GM12801 (cell line): ENCODE data around the gene CFAP141.

Experiments
- TF ChIP-seq, protein P1 (sequence below): IDR thresholded peaks from one replicate; pipeline ENCODE4 v1.5.1; 2011; ENCODE audit warnings: control low read depth; ENCODE audit not compliant: insufficient read length; ENCODE audit errors: extremely low read depth

Gene CFAP141

DNA sequence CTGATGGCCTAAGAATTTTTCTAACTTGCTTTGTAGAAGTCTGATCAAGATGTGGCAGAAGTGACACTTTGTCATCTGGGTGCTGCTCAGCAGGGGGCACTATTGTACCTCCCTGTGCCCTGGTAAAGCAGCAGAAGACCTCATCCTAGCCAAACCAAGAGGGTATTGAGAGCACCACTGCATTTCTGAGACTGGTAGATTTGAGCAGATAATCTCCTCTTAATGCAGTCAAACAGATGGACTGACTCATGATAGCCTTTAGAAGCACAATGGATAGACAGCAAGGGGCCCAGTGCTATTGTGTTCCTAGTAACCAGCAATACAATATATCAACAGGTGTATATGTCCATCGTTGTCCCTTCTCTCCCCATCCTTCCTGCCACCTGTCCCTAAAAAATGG, 20.0 kb downstream of the CFAP141 start:
- TF ChIP-seq, protein P1, sequence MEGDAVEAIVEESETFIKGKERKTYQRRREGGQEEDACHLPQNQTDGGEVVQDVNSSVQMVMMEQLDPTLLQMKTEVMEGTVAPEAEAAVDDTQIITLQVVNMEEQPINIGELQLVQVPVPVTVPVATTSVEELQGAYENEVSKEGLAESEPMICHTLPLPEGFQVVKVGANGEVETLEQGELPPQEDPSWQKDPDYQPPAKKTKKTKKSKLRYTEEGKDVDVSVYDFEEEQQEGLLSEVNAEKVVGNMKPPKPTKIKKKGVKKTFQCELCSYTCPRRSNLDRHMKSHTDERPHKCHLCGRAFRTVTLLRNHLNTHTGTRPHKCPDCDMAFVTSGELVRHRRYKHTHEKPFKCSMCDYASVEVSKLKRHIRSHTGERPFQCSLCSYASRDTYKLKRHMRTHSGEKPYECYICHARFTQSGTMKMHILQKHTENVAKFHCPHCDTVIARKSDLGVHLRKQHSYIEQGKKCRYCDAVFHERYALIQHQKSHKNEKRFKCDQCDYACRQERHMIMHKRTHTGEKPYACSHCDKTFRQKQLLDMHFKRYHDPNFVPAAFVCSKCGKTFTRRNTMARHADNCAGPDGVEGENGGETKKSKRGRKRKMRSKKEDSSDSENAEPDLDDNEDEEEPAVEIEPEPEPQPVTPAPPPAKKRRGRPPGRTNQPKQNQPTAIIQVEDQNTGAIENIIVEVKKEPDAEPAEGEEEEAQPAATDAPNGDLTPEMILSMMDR: no peak

DNA sequence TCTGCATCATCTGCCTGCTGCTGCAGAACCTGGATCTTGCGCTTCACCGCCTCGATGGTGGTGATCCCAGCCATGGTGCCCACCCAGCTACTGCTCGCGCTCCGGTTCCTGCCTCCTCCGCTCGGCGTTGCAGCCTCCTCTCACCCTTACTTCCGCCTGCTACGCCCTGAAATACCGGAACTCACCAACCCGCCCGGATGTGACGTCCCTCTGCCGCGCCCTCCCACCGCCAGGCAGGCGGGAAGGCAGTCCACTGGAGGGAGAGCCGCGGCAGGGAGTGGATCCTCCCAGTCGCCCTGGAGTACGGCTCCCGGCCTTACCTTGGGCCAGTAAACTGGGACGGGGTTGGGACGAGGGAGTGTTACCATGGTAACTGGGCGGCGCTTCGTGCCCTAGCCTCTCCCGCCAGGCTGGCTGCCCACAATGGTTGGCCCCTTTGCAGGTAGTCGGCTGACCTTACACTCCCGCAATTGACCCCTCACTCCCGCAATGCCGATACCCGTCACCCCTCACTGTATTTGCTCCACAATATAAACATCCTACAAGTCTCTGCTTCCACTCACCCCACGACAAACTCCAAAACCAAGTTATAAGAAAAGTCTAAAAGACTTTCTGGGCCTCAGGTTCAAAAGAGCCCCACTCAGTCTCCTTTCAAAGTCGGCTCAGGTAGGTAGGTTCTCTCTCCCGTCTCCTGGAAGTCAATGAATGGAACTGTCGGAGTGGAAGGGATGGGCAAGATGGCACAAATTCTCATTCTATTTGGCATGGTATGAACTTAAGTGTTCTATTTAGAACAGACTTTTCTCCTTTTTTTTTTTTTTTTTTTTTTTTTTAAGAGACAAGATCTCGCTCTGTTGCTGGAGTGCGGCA, 22.9 kb downstream of the CFAP141 start:
- TF ChIP-seq, protein P1: no peak

DNA sequence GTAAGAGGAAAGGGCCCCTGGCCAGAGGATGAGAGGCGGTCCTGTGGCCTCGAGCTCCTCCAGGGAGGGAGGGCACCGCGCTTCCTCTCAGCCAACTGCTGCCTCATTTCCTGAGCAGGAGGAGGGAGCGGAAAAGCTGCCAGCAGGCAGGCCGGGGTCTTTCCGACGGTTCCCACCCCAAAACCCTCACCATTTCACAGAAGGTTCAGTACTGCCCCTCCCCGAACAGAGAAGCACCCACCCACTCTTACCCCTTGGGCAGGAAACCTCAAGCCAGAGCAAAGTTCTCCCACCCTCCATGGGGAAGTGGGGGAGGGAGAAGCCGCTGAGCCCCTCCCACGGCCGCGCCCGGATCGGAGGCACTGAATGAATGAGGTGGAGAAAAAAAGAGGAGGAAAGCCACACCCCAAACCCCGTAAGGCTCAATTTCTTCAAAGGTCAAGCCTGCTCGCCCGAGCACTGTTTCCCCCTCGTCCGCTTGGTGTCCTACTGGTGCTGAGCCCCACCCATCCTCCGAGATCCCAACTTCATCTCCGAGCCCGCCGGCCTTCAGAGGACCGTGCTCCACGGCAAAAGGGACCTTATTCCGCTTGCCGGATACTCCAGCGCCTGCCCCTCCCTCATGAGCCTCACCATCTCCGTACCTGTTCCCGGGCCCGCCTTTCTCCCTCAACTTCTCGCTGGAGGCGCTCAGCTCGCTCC, 23.6 kb downstream of the CFAP141 start:
- TF ChIP-seq, protein P1: no peak

DNA sequence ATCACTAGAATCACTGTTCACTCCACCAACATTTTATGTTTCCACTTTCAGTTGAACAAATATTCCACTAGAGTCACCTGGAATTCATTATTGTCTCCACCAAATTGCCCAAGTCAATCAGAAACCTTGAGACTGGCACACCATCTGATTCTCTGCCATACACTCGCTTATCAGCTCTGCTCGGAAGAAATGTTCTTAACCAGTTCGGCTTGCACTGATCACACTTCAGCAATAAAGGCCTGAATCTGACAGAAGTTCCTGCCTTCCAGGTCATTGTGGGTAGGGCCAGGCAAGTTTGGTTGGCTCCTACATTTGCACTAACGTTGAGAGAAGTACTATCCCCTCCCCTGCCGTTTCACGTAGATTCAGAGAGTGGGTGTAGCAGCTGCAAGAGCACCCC, 24.2 kb downstream of the CFAP141 start:
- TF ChIP-seq, protein P1: no peak

DNA sequence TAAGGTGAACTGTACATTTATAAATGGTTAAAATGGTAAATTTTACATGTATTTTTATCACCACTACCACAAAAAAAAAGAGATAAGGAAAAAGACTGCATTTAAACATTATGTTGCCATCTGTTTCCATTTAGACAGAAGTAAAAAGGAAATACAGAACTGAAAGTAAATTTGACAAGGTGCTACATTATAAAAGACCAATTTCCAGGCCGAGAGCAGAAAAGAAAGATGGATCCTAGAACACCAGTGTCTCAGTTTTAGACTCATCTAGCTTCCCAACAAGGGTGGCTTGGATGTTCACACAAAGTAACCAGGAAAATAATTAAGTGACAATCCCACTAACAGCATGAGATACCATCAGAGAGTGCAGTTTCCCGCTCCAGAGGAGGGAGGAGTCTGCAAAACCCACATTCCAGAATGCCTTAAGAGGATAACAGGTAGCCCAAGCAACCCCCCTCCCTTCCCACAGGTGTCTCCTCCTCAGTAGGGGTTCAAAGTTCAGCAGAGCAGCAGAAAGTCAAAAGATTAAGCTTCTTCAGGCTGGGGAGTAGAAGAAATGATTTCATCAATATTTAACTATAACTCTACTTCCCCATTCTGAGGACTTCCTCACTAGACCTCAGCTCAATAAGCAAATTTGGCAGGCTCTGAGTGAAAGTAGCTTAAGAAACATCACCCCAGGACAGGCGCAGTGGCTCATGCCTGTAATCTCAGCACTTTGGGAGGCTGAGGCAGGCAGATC, 26.0 kb downstream of the CFAP141 start:
- TF ChIP-seq, protein P1: no peak

DNA sequence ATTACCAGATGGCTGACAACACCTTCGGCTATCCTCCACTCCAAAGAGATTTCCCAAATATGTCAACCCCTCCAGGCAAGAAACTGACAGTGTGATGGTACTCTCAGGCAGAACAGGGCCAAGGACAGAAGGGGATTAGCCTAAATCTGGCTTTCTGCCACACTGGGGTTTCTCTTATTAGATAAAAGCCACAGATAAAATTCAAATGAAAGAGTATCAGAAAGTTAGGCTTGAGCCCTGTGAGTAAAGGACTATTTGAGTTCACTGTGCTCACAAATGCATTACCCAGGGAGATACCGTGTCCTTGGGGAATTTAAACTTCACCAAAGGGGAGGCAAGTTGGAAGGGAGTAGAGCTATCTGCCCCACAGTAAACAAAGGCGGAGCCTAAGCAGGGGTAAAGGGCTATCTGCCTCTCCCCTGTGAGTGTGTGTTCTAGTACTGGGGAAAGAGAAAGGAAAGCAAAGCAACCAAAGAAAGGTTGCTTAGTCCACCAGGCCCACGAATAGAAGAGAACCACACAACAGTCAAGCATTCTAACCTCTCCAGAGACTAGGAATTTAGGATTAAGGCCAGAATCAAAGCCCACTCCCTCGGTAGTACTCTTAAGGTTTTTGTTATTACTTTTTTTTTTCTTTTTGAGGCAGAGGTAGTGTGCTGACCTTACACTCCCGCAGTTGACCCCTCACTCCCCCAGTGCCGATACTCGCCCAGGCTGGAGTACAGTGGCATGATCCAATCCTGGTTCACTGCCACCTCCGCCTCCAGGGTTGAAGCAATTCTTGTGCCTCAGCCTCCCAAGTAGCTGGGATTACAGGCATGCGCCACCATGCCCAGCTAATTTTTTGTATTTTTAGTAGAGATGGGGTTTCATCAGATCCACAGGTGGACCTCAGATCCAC, 27.0 kb downstream of the CFAP141 start:
- TF ChIP-seq, protein P1: no peak

DNA sequence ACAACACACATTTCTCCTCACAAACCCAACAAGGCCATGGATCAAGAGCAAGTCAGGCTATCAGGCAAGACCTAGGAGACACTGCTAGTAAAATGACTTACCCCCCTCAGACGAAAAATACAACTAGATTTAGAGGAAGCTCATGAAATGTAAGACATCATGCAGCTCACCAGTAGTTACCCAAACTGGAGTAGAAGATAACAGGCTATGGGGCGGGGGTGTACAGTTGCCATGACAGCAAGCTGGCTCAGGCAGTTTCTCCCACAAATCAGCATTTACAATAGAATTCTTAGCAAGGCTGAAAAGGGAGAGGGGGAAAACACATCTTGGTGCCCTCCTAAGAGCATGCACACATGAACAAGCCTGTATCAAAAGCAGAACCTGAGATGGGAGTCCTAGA, 28.1 kb downstream of the CFAP141 start:
- TF ChIP-seq, protein P1: no peak
